GM12878 (cell line): ENCODE measurements around the gene TRAF3. TPM values are rescaled to one million over a fixed set of nuclear protein-coding genes. Genes with fewer than 3 reads are reported as not detected.

Experiments
- ATAC-seq: fragments of 200-7000 bp; cut with Tn5 transposase; 3 replicates; pipeline ENCODE4 v1.9.1; 2020; ENCODE audit warnings: mild to moderate bottlenecking, moderate library complexity
- BruUV-seq: library from RNA; stranded (reverse); fragments of 400-500 nt; replicated peaks from 2 replicates; lab custom pipeline; 2021; lab: Mats Ljungman, UMichigan
- CTCF ChIA-PET: fragments of 300-600 bp; sonication (Branson Sonifier 250); formaldehyde crosslinking; extraction: SDS; loops from one replicate; lab custom pipeline; 2021; ENCODE audit warnings: inconsistent platforms; lab: Yijun Ruan, JAX
- POLR2A ChIA-PET: fragments of 350-600 bp; formaldehyde crosslinking; extraction: SDS; loops from one replicate; lab custom pipeline; 2021; ENCODE audit warnings: inconsistent platforms; lab: Charles Lee
- RAD21 ChIA-PET: fragments of 300-600 bp; sonication (Branson Sonifier 250); formaldehyde crosslinking; loops from one replicate; lab custom pipeline; 2023; ENCODE audit warnings: antibody characterized with exemption; ENCODE audit not compliant: unreplicated experiment; lab: Charles Lee
- SMC1A ChIA-PET: fragments of 300-600 bp; sonication (Branson Sonifier 250); formaldehyde crosslinking; loops from one replicate; lab custom pipeline; 2023; ENCODE audit not compliant: unreplicated experiment, uncharacterized antibody; lab: Charles Lee
- DNase-seq: peaks from one replicate; pipeline ENCODE4 v3.0.0-alpha.2; 2011; ENCODE audit warnings: low read depth, low spot score
- FAIRE-seq: peaks from 3 replicates; lab custom pipeline; 2011; peaks lifted over from hg19 to GRCh38; lab: Jason Lieb, UNC
- H2AFZ ChIP-seq: 2 replicates; pipeline ENCODE4 v1.6.0; 2011; ENCODE audit warnings: low read depth, low read length, control low read depth; ENCODE audit not compliant: control insufficient read depth
- H3K27ac ChIP-seq: 2 replicates; pipeline ENCODE4 v1.5.1; 2011; ENCODE audit warnings: control low read depth; ENCODE audit not compliant: control insufficient read depth, insufficient read depth
- H3K27me3 ChIP-seq, 2 experiments: replicated peaks in 1 of 2; 2 replicates each; pipeline versions ENCODE4 v1.6.0 to v1.6.1; 2011; ENCODE audit warnings: low read length in 1 of 2; ENCODE audit not compliant: control insufficient read depth in 2 of 2, insufficient read depth in 2 of 2
- H3K36me3 ChIP-seq, 2 experiments: 2 replicates each; pipeline ENCODE4 v1.5.1; 2011; ENCODE audit warnings: low read length in 1 of 2; ENCODE audit not compliant: control insufficient read depth in 2 of 2, insufficient read depth in 2 of 2
- H3K4me1 ChIP-seq: 2 replicates; pipeline ENCODE4 v1.6.1; 2011; ENCODE audit warnings: mild to moderate bottlenecking, low read length, moderate library complexity, mixed read lengths; ENCODE audit not compliant: control insufficient read depth, insufficient read depth
- H3K4me2 ChIP-seq: 2 replicates; pipeline ENCODE4 v1.6.0; 2011; ENCODE audit warnings: control low read depth; ENCODE audit not compliant: control insufficient read depth, insufficient read depth
- H3K4me3 ChIP-seq: fragments of 200-600 bp; sonication (generic); 2 replicates; pipeline ENCODE4 v1.5.1; 2016
- H3K79me2 ChIP-seq: 2 replicates; pipeline ENCODE4 v1.6.0; 2011; ENCODE audit warnings: low read length; ENCODE audit not compliant: control insufficient read depth, insufficient read depth
- H3K9ac ChIP-seq: 2 replicates; pipeline ENCODE4 v1.8.0; 2011; ENCODE audit warnings: low read length, control low read depth, mixed read lengths; ENCODE audit not compliant: control insufficient read depth, insufficient read depth
- H3K9me3 ChIP-seq: replicated peaks from 3 replicates; pipeline ENCODE4 v1.5.1; 2011; ENCODE audit warnings: mild to moderate bottlenecking, low read length; ENCODE audit not compliant: control insufficient read depth, insufficient read depth
- H4K20me1 ChIP-seq: 2 replicates; pipeline ENCODE4 v1.6.0; 2011; ENCODE audit not compliant: control insufficient read depth, insufficient read depth
- ATF2 ChIP-seq: IDR thresholded peaks from 2 replicates; pipeline ENCODE4 v1.6.1; 2012; ENCODE audit warnings: low read length, inconsistent platforms
- CBFB ChIP-seq: IDR thresholded peaks from 2 replicates; pipeline ENCODE4 v1.6.1; 2016; ENCODE audit warnings: antibody characterized with exemption, low read depth
- CHD4 ChIP-seq: fragments of 200-600 bp; sonication (generic); IDR thresholded peaks from 2 replicates; pipeline ENCODE4 v1.6.1; 2016; ENCODE audit warnings: mild to moderate bottlenecking
- ETV6 ChIP-seq, 2 experiments: fragments of 450-650 bp in 1 of 2; IDR thresholded peaks in 1 of 2; conservative IDR thresholded peaks in 1 of 2; 2 replicates each; pipeline ENCODE4 v1.6.1; 2014; ENCODE audit warnings: antibody characterized with exemption in 1 of 2, borderline replicate concordance in 1 of 2, low read depth in 1 of 2, mild to moderate bottlenecking in 1 of 2, moderate library complexity in 1 of 2
- HDAC6 ChIP-seq: fragments of 200-600 bp; sonication (generic); IDR thresholded peaks from one replicate; pipeline ENCODE4 v1.8.0; 2017; ENCODE audit warnings: antibody characterized with exemption; ENCODE audit not compliant: unreplicated experiment
- IRF5 ChIP-seq: fragments of 450-650 bp; IDR thresholded peaks from 2 replicates; pipeline ENCODE4 v1.6.1; 2017; ENCODE audit warnings: borderline replicate concordance
- LARP7 ChIP-seq: fragments of 450-650 bp; IDR thresholded peaks from 2 replicates; pipeline ENCODE4 v1.6.1; 2017; ENCODE audit warnings: mild to moderate bottlenecking
- NFIC ChIP-seq: IDR thresholded peaks from 2 replicates; pipeline ENCODE4 v1.6.1; 2012; ENCODE audit warnings: low read depth, mild to moderate bottlenecking, inconsistent platforms, low read length, moderate library complexity
- NFYB ChIP-seq: IDR thresholded peaks from 2 replicates; pipeline ENCODE4 v1.6.1; 2011; ENCODE audit warnings: low read depth, mild to moderate bottlenecking, low read length, improper control_type of control experiment, moderate library complexity; ENCODE audit not compliant: insufficient read depth
- POLR2AphosphoS5 ChIP-seq: IDR thresholded peaks from 2 replicates; pipeline ENCODE4 v1.6.1; 2011; ENCODE audit warnings: mild to moderate bottlenecking, low read length, inconsistent platforms
- SIX5 ChIP-seq: IDR thresholded peaks from 2 replicates; pipeline ENCODE4 v1.6.1; 2011; ENCODE audit warnings: mild to moderate bottlenecking, low read depth, low read length, moderate library complexity; ENCODE audit not compliant: severe bottlenecking
- YBX1 ChIP-seq: fragments of 450-650 bp; IDR thresholded peaks from 2 replicates; pipeline ENCODE4 v1.6.1; 2016; ENCODE audit warnings: antibody characterized with exemption
- ZNF217 ChIP-seq: fragments of 450-650 bp; IDR thresholded peaks from 2 replicates; pipeline ENCODE4 v1.6.1; 2017; ENCODE audit warnings: antibody characterized with exemption, mild to moderate bottlenecking
- ZNF622 ChIP-seq: fragments of 450-650 bp; IDR thresholded peaks from 2 replicates; pipeline ENCODE4 v1.6.1; 2017; ENCODE audit warnings: mild to moderate bottlenecking, inconsistent platforms
- ZZZ3 ChIP-seq: IDR thresholded peaks from 2 replicates; pipeline ENCODE4 v1.6.1; 2011; ENCODE audit warnings: low read depth; ENCODE audit not compliant: control insufficient read depth, insufficient read length
- WGBS: methylation state at CpG from one replicate; pipeline ENCODE4 v1.1.6; 2016; ENCODE audit warnings: low lambda C conversion rate; ENCODE audit not compliant: insufficient replicate concordance, insufficient coverage; ENCODE audit errors: missing lambda C conversion rate; 5-methylcytosine and 5-hydroxymethylcytosine counted together
- in situ Hi-C: fragments of 300-500 bp; cut with MboI; formaldehyde crosslinking; loops from 9 replicates; pipeline ENCODE4 v1.14.3; 2018; ENCODE audit warnings: mixed read lengths
- intact Hi-C: fragments of 100-400 bp; cut with micrococcal nuclease; formaldehyde crosslinking; loops from one replicate; pipeline ENCODE4 v1.14.2; 2022; ENCODE audit not compliant: unreplicated experiment
- polyA plus RNA-seq, 11 experiments: library from polyadenylated mRNA; depleted of rRNA in 4 of 11; unstranded in 6 of 11; stranded (reverse) in 5 of 11; fragments of >200 nt; fragmentation: Nextera tagmentation in 4 of 11; fragmentation: Illumina TruSeq in 1 of 11; extraction: Ambion mirVana in 4 of 11; extraction: Trizol in 1 of 11; gene quantifications; 1 replicate in 1 of 11; 2 replicates in 10 of 11; pipeline versions ENCODE4 v1.2.1 to v1.2.3, GENCODE V29; 2011 to 2016; ENCODE audit warnings: inconsistent platforms in 2 of 11, missing spikeins in 2 of 11, low read depth in 1 of 11
- total RNA-seq, 4 experiments: library from RNA; depleted of rRNA in 3 of 4; stranded (reverse); fragments of >200 nt in 3 of 4; fragmentation: Illumina TruSeq in 1 of 4; extraction: Trizol in 1 of 4; gene quantifications; 2 replicates each; pipeline versions ENCODE4 v1.2.1 to v1.2.3, GENCODE V29; 2013 to 2021

The TRAF3 gene
- total and polyA plus RNA-seq, 10 of the 15 experiments (the other 5 are each of a cell fraction or from before 2014, with no cell fraction given), result 3.0 to 70.1 (median 36.5) TPM

- TF ChIP-seq YBX1 (no peak), HDAC6 (no peak)
- TF ChIP-seq, all 136 proteins: peak for 0
Observed at GRCh38 chr14:102951799-102952198, 174.6 kb downstream of the TRAF3 start (continued).

GRCh38 chr14:102952276-102952675 is 175.0 kb downstream of the TRAF3 start:
- in situ Hi-C loops, result no loop called here
- Histone ChIP-seq H2AFZ (no peak overlapping the region), H4K20me1 (no peaks in the 10 kb centered on the region), H3K9ac (no peak overlapping the region), H3K9me3 (no peaks in the 10 kb centered on the region), H3K4me1 (peaks cover 14% of the 10 kb centered on the region), H3K79me2 (no peaks in the 10 kb centered on the region), H3K4me3 (no peak overlapping the region), H3K27ac (no peak overlapping the region), H3K27me3 (no peaks in the 10 kb centered on the region), H3K36me3 (peaks cover 9 to 10% of the 10 kb centered on the region in 2 experiments; a peak in 3 of 4 replicates), H3K4me2 (no peak overlapping the region)
- SMC1A ChIA-PET, result no interaction called here
- no peak for ATAC-seq
- no peak for FAIRE-seq
- WGBS, result 60% methylated on average over 6 of the region's 6 CpGs
- POLR2A ChIA-PET, result no interaction called here
- no TSS peak for BruUV-seq
- CTCF ChIA-PET, result interaction anchor here (0.6 kb wide), 1 partner anchor 256 kb away, joined by 3 read pairs; no protein-coding TSS in a partner anchor
- RAD21 ChIA-PET, result interaction anchor here (0.5 kb wide), 1 partner anchor 240 kb away, joined by 4 read pairs; no protein-coding TSS in a partner anchor
- DNase-seq, result no peak
- intact Hi-C loops, result no loop called here
- no peak for TF ChIP-seq CBFB
- TF ChIP-seq ETV6 (conservative IDR thresholded peaks at IDR 0.05 in 1 of 2, IDR thresholded peaks at IDR 0.05 in 1 of 2; ENCODE audit: borderline replicate concordance in 1 of 2, low read depth in 1 of 2), result no peak
- no peak for TF ChIP-seq NFIC
- no peak for TF ChIP-seq CHD4
- TF ChIP-seq IRF5, result no peak
- no peak for TF ChIP-seq ZZZ3
- TF ChIP-seq SIX5, result no peak
- TF ChIP-seq ATF2, result no peak
- TF ChIP-seq ZNF217, result no peak
- no peak for TF ChIP-seq NFYB
- TF ChIP-seq ZNF622, result no peak
- no peak for TF ChIP-seq POLR2AphosphoS5
- TF ChIP-seq LARP7, result no peak
